GM21529 (cell line): Measurements from ENCODE around the gene CFAP57.

Experiments used
- ATAC-seq: cut with Tn5 transposase; IDR thresholded peaks from one replicate; pipeline ENCODE4 v1.9.1; 2021; ENCODE audit not compliant: unreplicated experiment

The CFAP57 gene

DNA sequence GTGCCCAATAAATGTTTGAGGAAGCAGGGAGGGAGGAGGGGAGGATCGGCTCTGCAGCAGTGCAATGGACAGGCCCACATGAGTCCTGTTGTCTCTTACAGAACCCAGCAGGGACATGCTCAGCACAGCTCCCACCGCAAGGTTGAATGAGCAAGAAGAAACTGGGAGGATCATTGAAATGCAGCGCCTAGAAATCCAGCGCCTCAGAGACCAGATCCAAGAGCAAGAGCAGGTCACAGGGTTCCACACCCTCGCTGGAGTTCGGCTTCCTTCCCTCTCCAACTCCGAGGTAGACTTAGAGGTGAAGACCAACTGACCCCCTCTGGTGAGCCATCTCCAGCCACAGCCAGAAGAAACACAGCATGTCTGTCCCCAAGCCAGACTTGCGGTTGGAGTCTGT is 81.7 kb downstream of the CFAP57 start:
- ATAC-seq = no peak

DNA sequence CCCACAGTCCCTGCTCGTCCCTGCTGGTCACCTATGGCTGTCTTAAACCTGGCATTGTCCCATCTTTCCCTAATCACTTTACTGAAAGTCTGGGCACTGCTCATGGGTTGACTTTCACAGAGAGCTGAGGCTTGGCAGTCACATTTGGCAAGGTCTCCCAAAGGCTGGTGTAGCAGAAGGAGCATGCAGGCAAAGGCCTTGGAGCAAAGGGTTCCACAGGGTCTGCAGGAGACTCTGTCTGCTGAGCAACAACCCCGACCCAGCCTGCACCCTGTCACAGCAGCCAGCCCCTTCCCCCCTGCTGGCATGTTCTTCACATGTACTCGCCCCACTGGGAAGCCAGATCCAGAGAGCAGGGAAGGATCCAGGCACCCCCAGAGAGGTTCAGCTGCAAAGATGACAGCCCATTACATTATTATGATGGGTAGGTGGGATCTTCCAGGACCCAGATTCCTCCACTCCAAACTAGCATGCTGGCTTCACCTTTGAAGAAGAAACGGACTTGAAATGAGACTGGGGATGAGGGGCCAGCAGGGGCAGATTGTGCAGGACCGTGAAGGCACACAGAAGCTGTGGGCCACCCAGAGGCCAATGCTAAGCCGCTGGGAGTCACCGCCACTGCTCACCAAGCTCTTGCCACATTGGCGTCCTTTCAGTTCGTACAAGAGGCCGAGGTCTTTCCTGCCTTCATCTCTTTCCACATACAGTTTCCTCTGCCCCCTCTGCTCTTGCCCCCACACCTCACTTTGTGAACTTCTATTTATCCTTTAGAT is 83.5 kb downstream of the CFAP57 start:
- no peak for ATAC-seq

DNA sequence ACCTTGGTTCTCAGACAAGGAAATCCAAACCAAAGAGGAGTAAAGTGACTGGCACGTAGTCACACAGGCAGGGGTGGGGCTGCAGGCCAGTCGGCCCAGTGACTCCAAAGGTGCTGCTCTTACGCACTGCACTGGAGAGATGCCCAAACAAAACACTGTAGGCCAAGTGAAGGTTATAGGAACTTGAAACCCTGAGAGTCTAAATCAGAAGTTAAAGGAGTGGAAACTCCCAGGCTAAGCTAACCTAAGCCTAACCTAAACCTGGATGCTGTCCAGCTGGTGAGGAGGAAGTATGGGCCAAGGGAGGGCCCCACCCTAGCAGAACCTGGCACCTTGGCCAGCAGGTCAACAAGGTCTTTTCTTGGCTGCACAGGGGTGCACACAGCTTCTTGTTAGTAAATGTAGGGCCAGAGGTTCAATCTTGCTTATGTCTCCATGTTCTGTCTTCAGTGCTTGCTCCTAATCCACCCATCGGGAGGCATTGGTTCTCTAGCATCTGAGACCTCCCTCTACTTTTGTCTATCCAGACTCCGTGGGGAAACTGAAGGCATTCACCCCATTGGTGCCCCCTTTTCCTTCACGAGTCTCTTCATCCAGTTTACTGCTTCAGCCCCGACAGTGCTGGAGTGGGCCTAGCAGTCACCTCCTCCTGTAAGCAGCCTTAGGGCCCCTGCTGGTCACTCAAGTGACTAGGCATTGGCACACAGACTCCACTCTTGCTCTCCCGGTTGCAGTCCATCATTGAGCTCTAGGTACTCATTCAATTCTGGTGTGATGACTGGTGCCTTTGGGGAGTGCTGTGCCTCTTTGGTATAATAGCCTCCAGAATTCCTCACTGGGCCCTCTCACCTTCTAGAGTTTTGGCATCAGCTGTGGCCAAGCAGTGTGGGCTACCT is 84.8 kb downstream of the CFAP57 start:
- ATAC-seq = no peak

DNA sequence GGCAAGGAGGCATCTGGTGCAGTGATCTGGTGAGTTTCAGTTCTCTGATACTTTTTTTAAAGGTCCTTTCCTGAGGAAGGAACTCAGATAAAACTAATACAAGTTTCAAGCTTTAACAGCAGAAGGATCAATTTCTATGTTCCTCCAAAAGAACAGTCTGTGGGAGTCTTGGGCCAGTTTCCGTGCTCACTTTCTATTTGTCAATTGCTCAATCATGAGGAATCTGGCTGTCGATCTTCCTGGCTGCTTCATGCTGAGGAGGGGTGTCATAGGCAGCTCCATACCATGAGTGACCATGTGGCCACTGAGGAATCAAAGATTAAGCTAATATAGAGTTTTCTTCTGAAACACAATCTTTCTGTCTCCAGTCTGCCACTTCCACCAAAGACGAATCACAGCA is 86.2 kb downstream of the CFAP57 start:
- no peak for ATAC-seq

DNA sequence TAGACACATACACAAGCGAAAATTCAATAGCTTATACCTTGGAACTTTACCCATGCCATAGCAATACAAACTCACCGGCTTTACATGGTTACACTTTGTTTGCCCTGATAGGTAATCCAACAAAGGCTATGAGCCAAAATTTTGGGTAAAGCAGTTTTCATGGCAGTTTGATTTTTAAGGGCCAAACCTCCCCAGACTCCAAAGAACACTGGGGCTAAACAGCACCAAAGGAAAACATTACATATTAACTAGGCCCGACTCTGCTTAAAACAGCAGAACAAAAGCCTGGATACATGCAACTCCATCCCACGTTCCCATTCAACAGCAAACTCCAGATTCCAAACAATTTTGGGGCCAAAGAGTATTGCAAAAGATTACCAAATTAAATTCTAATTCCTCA is 93.3 kb downstream of the CFAP57 start:
- ATAC-seq = no peak

DNA sequence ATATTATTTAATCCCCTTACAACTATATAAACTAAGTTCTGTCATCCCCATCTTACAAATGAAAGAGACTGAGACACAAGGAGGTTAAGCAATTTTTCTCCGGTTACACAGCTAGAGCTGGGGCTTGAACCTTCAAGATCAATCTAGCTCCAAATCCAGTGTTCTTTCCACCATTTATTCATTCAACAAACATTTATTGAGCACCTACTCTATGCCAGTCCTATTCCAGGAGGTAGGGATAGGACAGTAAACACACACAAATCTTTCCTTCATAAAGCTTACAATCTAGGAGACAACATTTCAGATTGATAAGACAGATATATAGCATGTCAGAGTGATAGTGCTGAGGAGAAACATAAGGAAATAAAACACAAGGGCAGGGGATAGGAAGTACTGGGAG is 94.8 kb downstream of the CFAP57 start:
- no peak for ATAC-seq

DNA sequence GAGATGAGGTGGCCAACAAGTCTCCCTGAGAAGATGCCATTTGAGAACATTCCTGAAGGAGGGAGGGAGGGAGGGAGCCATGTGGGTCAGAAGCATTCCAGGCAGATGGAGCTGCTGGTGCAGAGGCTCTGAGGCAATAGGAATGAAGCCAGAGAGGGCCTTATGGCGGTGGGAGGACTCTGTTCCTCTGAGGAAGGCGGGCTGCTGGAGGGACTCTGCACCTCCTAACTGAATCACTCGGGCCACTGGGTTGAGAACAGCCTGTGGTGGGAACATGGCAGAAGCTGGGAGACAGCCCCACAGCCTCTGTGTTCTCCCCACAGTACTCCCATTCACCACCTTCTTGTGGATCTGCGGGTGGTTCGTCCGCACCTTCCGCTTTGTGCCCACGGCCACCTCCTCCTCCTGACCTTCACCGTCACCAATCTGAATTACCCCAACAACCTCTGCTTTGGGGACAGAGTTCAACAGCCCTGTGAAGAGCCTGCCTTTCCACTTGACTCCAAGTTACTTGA is 95.2 kb downstream of the CFAP57 start:
- ATAC-seq = no peak

DNA sequence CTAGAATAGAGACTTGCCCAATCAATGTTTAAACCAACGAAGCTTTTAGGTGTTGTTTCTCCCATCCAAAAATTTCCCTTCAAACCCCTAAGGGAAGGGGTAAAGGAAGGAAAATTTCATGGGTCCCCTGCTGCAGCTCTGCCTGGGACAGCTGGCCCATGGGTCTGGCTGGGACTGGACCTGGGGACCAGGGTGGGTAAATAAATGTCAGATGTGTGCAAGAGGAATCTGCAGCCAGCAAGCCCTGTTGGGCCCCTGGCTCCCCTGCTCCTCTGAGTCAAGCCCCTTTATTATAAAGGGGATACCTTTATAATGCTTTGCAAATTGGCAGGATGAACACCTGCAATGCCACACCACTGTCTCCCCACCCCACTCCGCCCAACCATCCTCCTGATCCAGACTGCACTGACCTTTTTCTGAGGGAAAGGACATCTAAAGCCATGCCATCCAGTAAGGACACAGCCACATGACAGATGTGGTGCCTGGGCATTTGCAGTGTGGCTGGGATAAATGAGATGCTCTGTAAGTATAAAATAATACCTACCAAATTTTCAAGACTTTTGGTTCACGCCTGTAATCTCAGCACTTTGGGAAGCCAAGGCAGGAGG is 95.8 kb downstream of the CFAP57 start:
- ATAC-seq = no peak

DNA sequence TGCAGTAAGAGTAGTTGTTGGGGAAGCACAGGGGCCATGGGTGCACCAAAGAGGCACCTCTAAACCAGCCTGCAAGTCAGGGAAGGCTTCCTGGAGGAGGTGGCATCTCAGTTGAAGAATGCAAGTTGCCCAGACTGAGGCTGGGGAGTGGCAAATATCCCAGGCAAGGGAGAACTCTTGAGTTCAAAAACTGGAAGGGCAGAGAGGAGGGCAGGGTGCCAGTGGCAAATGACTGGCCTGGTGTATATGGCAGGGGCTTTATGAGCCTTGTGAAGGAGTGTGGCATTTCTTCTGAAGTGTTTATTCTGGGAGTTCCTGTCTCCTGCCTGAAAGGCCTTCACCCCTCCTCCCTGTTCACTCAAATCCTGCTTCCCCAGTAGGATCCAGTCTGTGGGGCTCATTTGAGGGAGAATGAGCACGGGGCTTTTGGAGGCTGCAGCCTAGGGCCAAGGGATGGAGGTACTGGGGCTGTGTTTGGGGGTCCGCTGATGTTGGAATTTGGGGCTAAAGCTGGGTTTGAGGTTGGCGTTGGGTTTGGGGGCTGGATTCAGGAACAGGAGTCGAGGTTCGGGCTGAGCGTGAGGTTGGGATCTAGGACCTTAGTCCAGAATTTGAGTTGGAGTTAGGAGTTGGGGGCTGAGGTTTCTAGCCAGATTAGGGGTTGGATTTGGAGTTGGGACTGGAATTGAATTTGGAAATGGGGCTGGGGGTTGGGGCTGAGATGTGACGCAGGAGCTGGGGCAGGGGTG is 97.7 kb downstream of the CFAP57 start, which contains the start of gene TMEM125:
Gene TMEM125, plus strand, starts transcription at position 357 of the 749 bp plus-strand sequence. CDS start 2,740 bp downstream, outside the sequence.
- no peak for ATAC-seq

DNA sequence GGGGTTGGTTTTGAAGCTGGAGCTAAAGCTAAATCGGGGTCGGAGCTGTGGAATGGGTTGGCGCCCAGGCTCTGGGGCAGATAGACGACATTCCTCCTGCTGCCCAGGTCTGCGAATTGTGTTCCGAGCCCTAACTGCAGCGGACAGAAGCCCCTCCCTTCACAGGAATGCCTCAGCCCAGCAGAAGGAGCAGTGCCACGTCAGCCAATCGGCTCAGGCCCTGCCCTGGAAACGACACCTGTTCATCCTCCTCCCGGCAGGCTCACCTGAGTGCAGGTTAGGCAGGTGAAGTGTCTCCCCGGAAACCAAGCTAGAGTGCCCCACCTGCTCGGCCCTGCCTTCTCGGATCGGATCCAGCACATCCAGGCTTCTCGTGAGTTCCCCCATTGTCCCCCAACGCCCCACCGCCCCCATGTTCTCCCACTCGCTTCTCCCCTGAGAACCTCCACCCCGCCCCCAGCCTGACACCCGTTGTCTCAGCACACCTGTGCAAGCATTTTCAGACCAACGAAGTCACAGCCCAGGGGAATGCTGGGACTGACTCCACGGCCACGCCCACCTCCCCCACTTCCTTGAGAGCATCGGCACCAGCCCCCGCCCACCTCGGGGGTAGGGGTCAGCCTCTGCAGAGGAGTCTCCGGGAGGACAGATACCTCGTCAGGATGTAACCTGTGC is 98.4 kb downstream of the CFAP57 start:
- ATAC-seq = no peak

DNA sequence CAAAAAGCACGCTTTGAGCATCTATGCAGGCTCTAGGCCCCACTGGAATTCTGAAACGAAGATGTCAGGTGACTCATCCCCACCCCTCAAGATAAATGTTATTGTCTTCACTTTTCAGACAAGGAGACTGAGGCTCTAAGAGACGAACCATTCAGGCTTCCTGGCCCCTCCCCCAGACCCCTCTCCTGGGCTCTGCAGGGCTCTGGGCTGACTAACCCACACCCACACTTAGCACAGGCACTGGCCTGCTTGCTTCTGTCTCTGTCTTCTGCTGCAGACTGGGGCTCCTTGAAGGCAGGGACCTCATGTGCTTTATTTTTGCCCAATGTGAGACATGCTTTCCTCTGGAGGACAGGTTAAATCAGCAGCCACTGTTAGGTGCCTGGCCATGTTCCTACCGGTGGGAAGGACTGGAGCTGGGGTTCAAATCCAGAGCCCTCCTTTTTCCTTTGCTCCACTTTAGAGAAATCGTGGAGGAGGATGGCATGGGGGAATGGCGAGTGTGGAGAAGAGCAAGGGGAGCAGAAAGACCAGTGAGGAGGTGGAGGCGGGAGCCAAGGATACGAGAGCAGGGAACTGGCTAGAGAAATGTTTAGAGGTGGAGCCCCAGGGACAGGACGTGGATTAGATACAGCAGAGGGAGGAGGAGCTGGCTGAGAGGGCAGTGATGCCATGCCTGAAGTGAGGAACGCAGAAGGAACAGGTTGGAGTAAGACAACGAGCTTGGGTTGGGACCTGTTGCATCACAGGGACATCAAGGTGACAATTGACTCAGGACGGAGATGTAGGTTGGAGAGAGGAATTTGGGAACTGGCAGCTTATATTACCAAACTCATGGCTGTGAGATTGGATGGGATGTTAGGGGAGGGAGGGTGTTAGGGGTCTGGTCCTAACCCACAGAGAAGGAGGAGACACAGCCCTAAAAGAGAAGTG is 99.3 kb downstream of the CFAP57 start:
- ATAC-seq = no peak

DNA sequence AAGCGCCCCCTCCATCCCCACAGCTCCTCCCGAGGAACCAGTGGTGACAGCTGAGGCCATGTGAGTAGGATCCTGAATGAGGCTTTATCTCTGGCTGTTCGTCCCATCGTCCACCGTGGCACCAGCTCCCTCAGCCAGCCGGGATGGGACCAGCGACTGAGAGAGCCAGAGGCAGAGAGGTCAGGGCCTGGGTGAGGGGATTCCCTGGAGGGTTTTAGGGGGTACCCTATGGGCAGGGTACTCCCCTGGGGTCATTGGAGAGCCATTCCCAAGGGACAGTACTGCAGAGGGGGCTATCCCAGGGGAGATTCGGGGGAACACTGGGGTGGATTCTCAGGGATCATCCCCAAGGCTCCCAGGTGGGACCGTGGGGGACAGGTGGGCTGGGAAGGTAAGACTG is 100.0 kb downstream of the CFAP57 start:
- no peak for ATAC-seq

DNA sequence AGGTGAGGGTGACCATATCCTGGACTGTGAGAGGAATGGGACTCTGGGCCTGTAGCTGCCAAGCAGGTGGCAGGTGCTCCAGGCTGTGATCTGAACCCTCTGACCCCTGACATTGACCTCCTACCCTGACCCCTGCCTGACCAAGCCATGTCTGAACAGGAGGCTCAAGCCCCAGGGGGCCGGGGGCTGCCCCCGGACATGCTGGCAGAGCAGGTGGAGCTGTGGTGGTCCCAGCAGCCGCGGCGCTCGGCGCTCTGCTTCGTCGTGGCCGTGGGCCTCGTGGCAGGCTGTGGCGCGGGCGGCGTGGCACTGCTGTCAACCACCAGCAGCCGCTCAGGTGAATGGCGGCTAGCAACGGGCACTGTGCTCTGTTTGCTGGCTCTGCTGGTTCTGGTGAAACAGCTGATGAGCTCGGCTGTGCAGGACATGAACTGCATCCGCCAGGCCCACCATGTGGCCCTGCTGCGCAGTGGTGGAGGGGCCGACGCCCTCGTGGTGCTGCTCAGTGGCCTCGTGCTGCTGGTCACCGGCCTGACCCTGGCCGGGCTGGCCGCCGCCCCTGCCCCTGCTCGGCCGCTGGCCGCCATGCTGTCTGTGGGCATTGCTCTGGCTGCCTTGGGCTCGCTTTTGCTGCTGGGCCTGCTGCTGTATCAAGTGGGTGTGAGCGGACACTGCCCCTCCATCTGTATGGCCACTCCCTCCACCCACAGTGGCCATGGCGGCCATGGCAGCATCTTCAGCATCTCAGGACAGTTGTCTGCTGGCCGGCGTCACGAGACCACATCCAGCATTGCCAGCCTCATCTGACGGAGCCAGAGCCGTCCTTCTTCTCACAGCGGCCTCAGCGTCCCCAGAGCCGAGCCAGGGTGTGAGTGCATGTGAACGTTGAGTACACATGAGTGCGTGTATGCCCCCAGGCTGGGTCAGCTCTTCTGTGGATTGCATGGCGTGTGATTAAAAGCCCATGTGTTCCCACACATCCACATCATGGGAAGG is 100.7 kb downstream of the CFAP57 start:
- no peak for ATAC-seq

DNA sequence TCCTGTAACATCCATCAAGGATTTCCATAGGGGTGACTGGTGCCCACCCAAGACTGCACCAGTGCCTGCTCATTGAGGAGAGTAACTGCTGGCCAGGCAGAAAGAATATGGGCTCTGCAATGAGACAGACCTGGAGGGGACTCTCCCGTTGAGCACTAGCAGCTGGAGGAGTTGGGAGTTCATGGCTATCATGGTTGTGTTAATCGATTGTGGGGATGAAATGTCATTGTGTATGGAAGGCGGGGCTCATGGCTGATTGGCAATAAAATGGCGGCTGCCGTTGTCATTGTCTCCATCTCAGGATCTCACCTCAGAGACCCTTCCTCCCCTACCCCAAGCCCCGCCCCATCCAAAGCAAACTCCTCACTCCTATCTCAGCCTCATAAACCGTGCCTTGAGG is 101.6 kb downstream of the CFAP57 start:
- no peak for ATAC-seq

DNA sequence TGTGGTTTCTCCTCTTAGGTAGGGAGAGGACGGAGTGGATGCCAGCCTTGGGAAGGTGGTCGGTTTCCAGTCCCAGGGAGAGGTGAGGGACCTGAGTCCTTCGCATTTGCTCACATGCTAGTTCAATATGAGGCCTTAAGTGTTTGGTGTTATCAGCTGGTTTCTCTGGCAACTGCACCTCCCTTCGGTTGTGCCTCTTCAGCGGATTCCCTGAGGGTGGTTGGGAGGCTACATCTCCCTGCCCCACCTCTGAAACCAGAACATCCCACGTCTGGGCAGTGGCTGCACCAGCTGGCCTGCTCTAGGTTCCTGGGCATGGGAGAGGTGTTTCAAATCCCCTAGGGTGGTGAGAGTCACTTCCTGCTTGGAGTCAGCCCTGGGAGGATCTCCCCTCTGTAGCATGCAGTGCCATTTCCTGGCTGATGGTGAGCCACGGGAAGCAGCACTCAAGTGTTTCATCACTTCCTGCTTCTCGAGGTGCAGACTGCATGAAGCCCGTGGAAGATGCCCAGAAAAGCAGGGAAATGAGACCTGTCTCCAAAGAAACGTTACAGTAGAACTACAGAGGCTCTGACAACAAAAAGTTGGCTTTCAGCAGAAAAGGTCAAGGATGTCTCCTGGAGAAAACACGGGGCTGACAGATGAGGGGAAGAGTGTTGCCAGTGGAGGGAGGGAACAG is 102.1 kb downstream of the CFAP57 start:
- no peak for ATAC-seq

DNA sequence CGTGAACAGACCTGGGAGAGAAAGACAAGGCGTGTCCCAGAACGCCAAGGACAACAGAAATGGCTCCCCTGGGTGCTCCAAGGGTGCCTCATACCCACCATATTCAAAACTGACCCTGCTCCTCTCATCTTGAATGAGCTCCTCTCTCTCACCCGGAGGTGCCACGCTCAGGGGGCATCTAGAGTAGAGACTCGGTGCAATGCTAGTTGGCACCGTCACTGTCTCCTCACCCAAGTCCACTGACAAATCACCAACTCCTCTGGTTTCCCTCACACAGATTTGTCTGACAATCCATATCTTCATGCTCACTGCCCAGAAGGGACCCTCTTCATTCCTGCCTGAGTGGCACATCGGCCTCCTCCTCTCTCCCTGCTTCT is 102.7 kb downstream of the CFAP57 start:
- no peak for ATAC-seq

DNA sequence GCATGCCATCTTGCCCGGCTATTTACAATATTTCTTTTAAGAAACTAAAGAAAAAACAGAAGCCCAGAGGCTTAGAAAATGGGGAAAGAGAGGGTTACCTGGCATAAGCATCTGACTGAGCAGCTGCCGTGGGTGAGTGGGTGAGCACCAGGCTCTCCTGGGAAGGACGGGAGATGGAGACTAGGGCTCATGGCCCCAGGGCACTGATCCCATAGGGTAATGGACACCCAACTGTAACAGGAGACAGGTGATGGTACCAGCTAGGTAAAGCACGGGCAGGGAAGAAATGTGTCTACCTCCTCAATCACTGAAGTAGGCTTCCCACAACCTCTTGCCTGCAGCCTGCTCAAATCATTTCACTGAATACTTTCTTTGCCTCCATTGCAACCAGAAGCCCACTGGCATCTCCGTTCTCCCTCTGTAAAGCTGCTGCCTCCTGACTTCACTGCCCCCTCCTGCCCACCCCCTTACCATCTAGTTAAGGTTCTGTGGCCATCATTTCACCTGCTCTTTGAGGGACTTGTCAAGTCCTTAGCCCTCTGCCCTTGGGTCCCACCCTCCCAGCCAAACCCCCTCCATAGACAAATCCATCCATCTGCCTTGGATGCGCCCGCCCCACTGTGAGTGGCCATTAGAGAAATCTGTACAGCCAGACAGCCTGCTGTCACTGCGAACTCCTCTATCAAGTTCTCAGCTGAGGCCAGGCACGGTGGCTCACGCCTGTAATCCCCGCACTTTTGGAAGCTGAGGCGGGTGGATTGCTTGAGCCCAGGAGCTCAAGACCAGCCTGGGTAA is 103.9 kb downstream of the CFAP57 start:
- ATAC-seq = no peak
